ENCODE results near the gene GDF2.

The GDF2 gene

GRCh38 chr10:47291682-47292081 is 30.6 kb upstream of the GDF2 start:
- no peak for DNase-seq (ENCODE audit: low spot score)

GRCh38 chr10:47294057-47294456 is 28.2 kb upstream of the GDF2 start:
- no peak for DNase-seq (ENCODE audit: low spot score)

- DNase-seq (ENCODE audit: low spot score): no peak
These were observed 27.8 kb upstream of the GDF2 start for GRCh38 chr10:47294501-47294900.

- DNase-seq (ENCODE audit: low spot score): no peak
These were observed 26.8 kb upstream of the GDF2 start for GRCh38 chr10:47295411-47295810.

- no peak for DNase-seq (ENCODE audit: low spot score)
These were observed 25.9 kb upstream of the GDF2 start for GRCh38 chr10:47296156-47296894.

GRCh38 chr10:47296941-47297340 is 25.3 kb upstream of the GDF2 start:
- DNase-seq (ENCODE audit: low spot score): no peak

- DNase-seq (ENCODE audit: low spot score): no peak
These were observed 24.3 kb upstream of the GDF2 start for GRCh38 chr10:47297866-47298540.

- no peak for DNase-seq (ENCODE audit: low spot score)
These were observed 23.5 kb upstream of the GDF2 start for GRCh38 chr10:47298715-47299114.

- DNase-seq (ENCODE audit: low spot score): no peak
These were observed 22.4 kb upstream of the GDF2 start, which contains the start of gene GDF10 for GRCh38 chr10:47299611-47300428. GDF10 (plus strand) TSS chr10:47300197; CDS start chr10:47300652, 455 bp downstream.

GRCh38 chr10:47300429-47300931 is 21.8 kb upstream of the GDF2 start:
- DNase-seq (ENCODE audit: low spot score): no peak

- no peak for DNase-seq (ENCODE audit: low spot score)
These were observed 20.4 kb upstream of the GDF2 start for GRCh38 chr10:47301833-47302232.

GRCh38 chr10:47303105-47303504 is 19.1 kb upstream of the GDF2 start:
- no peak for DNase-seq (ENCODE audit: low spot score)

GRCh38 chr10:47303866-47304265 is 18.4 kb upstream of the GDF2 start:
- DNase-seq (ENCODE audit: low spot score): no peak

- DNase-seq (ENCODE audit: low spot score): no peak
These were observed 16.7 kb upstream of the GDF2 start for GRCh38 chr10:47305566-47305965.

GRCh38 chr10:47306387-47307210 is 15.7 kb upstream of the GDF2 start:
- DNase-seq (ENCODE audit: low spot score): no peak

- DNase-seq (ENCODE audit: low spot score): no peak
These were observed 14.9 kb upstream of the GDF2 start for GRCh38 chr10:47307381-47307780.

- DNase-seq (ENCODE audit: low spot score): no peak
These were observed 13.5 kb upstream of the GDF2 start for GRCh38 chr10:47308775-47309174.

- no peak for DNase-seq (ENCODE audit: low spot score)
These were observed 12.7 kb upstream of the GDF2 start for GRCh38 chr10:47309408-47310089.

- DNase-seq (ENCODE audit: low spot score): no peak
These were observed 12.2 kb upstream of the GDF2 start for GRCh38 chr10:47310090-47310505.

- no peak for DNase-seq (ENCODE audit: low spot score)
These were observed 10.9 kb upstream of the GDF2 start for GRCh38 chr10:47311193-47311931.
